K562 (cell line): ENCODE measurements around the gene GYS1. TPM values are rescaled to one million over a fixed set of nuclear protein-coding genes. Genes with fewer than 3 reads are reported as not detected.

Experiments used
- CBX1 ChIP-seq: sonication (generic); IDR thresholded peaks from 2 replicates; pipeline ENCODE4 v1.6.1; 2016; ENCODE audit warnings: antibody characterized with exemption, low read depth, mild to moderate bottlenecking
- E2F4 ChIP-seq: sonication (generic); formaldehyde crosslinking; IDR thresholded peaks from 2 replicates; pipeline ENCODE4 v1.8.0; 2022; ENCODE audit warnings: mild to moderate bottlenecking, low read depth, missing genetic modification reagents
- ESRRA ChIP-seq: fragments of 450-650 bp; IDR thresholded peaks from 2 replicates; pipeline ENCODE4 v1.6.1; 2014; ENCODE audit warnings: low read depth, mild to moderate bottlenecking, moderate library complexity, borderline replicate concordance
- FIP1L1 ChIP-seq: fragments of 200-400 bp; formaldehyde crosslinking; IDR thresholded peaks from 2 replicates; pipeline ENCODE4 v1.6.1; 2018; ENCODE audit warnings: mild to moderate bottlenecking, low read depth, low read length; ENCODE audit not compliant: poor library complexity, severe bottlenecking
- FOXP4 ChIP-seq: sonication (generic); formaldehyde crosslinking; IDR thresholded peaks from 2 replicates; pipeline ENCODE4 v1.8.0; 2022; ENCODE audit warnings: mild to moderate bottlenecking, missing genetic modification reagents, borderline replicate concordance
- MXI1 ChIP-seq: IDR thresholded peaks from 2 replicates; pipeline ENCODE4 v1.6.1; 2011; ENCODE audit warnings: low read depth, mild to moderate bottlenecking, improper control_type of control experiment, low read length
- MYBL2 ChIP-seq, 2 experiments: fragments of 450-650 bp in 1 of 2; sonication (generic) in 1 of 2; formaldehyde crosslinking in 1 of 2; IDR thresholded peaks; 2 replicates each; pipeline versions ENCODE4 v1.6.1 to v1.8.1; 2017 to 2022; ENCODE audit warnings: borderline replicate concordance in 1 of 2, inconsistent platforms in 1 of 2, low read depth in 1 of 2, mild to moderate bottlenecking in 1 of 2, missing genetic modification reagents in 1 of 2, moderate library complexity in 1 of 2
- POLR2G ChIP-seq: fragments of 200-400 bp; formaldehyde crosslinking; IDR thresholded peaks from 2 replicates; pipeline ENCODE4 v1.6.1; 2017; ENCODE audit warnings: low read depth, mild to moderate bottlenecking, antibody characterized with exemption, low read length, moderate library complexity
- TFAP4 ChIP-seq: sonication (generic); formaldehyde crosslinking; IDR thresholded peaks from 2 replicates; pipeline ENCODE4 v1.8.0; 2022; ENCODE audit warnings: missing genetic modification reagents, mild to moderate bottlenecking, moderate library complexity, borderline replicate concordance
- ZNF384 ChIP-seq: IDR thresholded peaks from 2 replicates; pipeline ENCODE4 v1.6.1; 2012; ENCODE audit warnings: low read depth, low read length, improper control_type of control experiment
- polyA plus RNA-seq, 8 experiments: library from polyadenylated mRNA; depleted of rRNA in 4 of 8; stranded (reverse) in 5 of 8; unstranded in 3 of 8; fragments of >200 nt; fragmentation: Nextera tagmentation in 2 of 8; fragmentation: Illumina TruSeq in 1 of 8; extraction: Ambion mirVana in 2 of 8; extraction: Trizol in 1 of 8; gene quantifications; 2 replicates each; pipeline versions ENCODE4 v1.2.1 to v1.2.3, GENCODE V29; 2011 to 2014; ENCODE audit warnings: inconsistent platforms in 1 of 8, missing spikeins in 1 of 8
- total RNA-seq, 7 experiments: library from RNA; depleted of rRNA in 6 of 7; stranded (reverse); fragments of >200 nt in 6 of 7; fragmentation: Illumina TruSeq in 2 of 7; extraction: Trizol in 2 of 7; gene quantifications; 2 replicates each; pipeline versions ENCODE4 v1.2.1 to v1.2.3, GENCODE V29; 2011 to 2021; ENCODE audit warnings: low replicate concordance in 1 of 7

The GYS1 gene
- total and polyA plus RNA-seq, 9 of the 15 experiments (the other 6 are each of a cell fraction or from before 2014, with no cell fraction given), result 1.9 to 31.1 (median 15.2) TPM

DNA sequence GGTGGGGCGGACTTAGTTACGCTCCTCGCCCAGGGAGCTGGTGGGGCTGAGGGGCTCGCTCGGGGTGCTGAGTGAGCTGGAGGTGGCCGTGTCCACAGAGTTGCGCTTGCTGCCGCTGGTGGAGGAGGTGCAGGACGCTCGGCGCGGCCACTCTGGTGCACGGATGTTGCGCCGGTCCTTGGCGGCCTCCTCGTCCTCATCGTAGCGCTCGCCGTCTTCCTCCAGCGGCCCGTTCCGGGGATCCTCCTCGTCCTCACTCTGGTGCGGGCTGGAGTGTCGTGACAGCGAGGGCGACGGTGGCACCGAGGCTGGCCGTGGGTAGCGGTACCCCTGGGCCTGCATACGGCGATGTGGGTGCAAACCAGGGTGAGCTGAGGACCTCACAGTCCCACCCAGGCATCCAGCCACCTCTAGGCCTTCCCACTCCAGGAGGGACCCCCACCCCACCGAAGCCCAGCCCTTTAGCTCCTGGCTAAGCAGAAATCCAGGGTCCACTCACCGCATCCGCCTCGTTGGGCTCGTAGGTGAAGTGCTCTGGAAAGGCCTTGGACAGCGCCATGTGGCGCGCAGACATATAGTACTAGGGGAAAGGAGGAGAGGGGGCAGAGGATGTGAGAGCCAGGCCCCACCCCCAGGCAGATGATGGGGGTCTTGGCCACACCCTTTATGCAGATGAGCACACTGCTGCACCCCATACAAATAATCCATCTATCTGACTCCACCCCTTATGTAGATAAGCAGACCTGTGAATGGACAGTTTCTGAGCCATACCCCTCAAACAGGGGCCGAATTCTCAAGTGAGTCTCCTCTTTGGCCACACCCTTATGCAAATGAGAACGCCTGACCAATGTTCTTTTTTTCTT, 23.6 kb downstream of the GYS1 start (continued):
- no peak; the same call in 1 of the 2 replicates for TF ChIP-seq TFAP4 (CRISPR knock-in tag)
- peak; percentile 98 for TF ChIP-seq FIP1L1
- TF ChIP-seq FOXP4, result 0 out of 2 replicates have a peak, but pooled peaks have one; percentile 17
- TF ChIP-seq MXI1, result no peak
- no peak for TF ChIP-seq E2F4 (CRISPR knock-in tag)
- no peak for TF ChIP-seq ESRRA
- TF ChIP-seq MYBL2 (IDR thresholded peaks at IDR 0.05; ENCODE audit: low read depth), result no peak
- TF ChIP-seq MYBL2 (CRISPR knock-in tag; IDR thresholded peaks at IDR 0.05; ENCODE audit: borderline replicate concordance), result no peak
- TF ChIP-seq POLR2G, result peak; percentile 91
- 0 out of 2 replicates have a peak, but pooled peaks have one; percentile 12 for TF ChIP-seq ZNF384
- 0 out of 2 replicates have a peak, but pooled peaks have one; percentile 31 for TF ChIP-seq CBX1
